ENCODE measurements around the gene MOV10L1.

DNA sequence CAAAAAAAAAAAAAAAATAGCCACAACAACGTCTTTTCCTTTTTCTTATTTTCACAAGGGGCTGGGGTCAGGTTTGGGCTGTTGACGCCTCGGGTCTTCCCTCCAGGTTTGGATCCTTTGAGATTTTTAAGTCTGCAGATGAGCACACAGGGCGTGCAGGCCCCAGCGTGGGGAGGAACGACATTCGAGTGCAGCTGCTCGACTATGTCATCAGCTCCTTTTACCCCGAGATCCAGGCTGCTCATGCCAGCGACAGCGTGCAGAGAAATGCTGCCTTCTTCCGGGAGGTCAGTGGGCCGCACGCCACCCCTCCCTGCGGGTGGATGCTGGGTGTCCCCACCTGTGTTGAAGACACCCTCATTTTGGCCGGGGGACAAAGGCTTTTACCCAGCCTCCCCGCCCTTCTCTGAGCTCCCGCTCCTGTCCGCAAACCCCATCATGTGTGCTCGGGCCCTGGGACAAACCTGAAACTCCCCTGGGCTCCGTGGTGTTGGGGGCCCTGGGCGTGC lies 118.7 kb downstream of the MOV10L1 start:
- TF ChIP-seq, protein P1, sequence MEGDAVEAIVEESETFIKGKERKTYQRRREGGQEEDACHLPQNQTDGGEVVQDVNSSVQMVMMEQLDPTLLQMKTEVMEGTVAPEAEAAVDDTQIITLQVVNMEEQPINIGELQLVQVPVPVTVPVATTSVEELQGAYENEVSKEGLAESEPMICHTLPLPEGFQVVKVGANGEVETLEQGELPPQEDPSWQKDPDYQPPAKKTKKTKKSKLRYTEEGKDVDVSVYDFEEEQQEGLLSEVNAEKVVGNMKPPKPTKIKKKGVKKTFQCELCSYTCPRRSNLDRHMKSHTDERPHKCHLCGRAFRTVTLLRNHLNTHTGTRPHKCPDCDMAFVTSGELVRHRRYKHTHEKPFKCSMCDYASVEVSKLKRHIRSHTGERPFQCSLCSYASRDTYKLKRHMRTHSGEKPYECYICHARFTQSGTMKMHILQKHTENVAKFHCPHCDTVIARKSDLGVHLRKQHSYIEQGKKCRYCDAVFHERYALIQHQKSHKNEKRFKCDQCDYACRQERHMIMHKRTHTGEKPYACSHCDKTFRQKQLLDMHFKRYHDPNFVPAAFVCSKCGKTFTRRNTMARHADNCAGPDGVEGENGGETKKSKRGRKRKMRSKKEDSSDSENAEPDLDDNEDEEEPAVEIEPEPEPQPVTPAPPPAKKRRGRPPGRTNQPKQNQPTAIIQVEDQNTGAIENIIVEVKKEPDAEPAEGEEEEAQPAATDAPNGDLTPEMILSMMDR (IDR thresholded peaks at IDR 0.05), result no peak
- no peak for TF ChIP-seq POLR2A (IDR thresholded peaks at IDR 0.05)
- no peak for TF ChIP-seq EP300 (IDR thresholded peaks at IDR 0.05)
